GM18870 (cell line): ENCODE data around the gene MED12L.

Experiments used
- ATAC-seq: cut with Tn5 transposase; IDR thresholded peaks from one replicate; pipeline ENCODE4 v1.9.1; 2021; ENCODE audit warnings: moderate library complexity; ENCODE audit not compliant: unreplicated experiment

The MED12L gene

DNA sequence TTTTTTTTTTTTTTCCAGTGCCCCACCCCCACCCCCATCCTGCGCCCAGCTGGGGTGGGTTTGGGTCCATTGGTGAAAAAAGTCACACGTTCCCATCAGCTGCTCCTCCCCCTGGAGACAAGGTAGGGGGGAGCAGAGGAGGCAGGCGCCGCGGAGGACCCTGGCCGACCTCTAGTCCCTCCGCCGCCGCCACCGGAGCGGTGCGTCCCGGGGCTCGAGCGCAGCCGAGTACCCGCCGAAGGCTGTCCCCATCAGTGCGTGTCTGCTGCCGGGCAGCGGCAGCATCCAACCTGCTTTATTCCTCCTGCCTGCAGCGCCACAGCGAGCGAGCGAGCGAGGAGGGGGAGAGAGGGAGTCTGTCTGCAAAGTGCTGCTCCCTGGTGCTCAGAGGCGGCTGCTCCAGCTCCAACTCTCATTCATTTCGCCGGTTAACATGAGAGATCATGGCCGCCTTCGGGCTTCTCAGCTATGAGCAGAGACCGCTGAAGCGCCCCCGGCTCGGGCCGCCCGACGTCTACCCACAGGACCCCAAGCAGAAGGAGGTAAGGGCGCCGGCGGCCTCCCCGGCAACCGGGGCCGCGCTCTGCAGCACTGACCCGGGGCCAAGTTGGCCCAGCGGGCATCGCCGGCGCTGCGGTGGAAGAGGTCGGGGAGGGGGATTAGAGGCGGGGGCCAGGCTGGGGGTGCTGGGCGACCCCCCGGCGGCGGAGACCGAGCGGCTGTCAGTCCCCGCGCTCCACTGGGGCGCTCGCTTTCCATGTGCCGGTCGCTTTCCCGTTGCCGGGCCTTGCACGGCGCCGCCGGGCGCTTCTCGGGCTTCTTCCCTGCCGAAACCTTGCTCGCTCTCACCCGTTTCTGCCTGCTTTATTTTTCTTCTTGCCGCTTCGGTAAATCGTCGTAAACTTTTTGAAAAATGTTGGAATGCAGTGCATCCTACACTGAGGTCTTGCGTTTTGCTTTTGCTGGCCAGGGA is 1.3 kb downstream of the MED12L start:
- peak; percentile 68 for ATAC-seq

- ATAC-seq, result no peak
Measured at GRCh38 chr3:151087648-151088047, 2.2 kb downstream of the MED12L start.

GRCh38 chr3:151091685-151092345 is 6.4 kb downstream of the MED12L start:
- ATAC-seq, result no peak

GRCh38 chr3:151093148-151093547 is 7.7 kb downstream of the MED12L start:
- ATAC-seq, result no peak

GRCh38 chr3:151093905-151094304 is 8.4 kb downstream of the MED12L start:
- ATAC-seq, result peak; percentile 63

DNA sequence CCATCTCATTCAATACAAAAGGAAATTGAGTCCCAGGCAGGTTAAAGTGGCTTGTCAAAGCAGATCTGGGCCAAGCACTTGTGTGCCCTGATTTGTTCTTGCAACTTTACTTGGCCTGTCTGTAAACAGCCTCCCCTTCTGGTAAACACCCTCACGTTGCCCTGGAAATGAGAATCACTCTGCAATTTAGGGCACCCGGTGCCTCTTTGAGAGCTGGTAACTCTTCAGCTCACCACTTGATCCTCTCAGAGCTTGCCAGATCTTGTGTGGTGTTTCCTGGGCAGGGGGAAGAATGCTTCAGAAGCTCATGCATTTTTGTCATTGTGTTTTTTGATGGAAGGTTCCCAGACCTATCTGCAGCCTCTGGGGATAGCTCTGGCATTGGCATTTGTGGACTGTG is 11.3 kb downstream of the MED12L start:
- no peak for ATAC-seq

DNA sequence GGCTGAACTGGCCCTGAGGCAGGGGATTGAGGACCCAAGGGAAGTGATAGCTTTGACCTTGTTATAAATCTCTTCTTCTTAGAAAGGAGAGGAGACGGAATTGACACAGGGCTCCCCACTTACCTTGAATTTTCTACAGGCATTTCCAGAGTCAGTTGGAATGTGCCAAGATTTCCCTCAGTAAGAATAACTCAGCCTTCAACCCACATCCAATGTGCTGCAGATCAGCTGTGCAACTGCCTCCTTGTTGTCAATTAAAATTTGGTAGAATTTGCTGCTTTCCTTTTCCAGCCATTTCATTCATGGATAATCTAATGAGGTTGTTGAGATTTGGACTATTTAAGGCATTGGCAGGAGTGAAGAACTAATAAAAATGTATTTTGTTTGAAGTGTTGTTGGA is 14.6 kb downstream of the MED12L start:
- no peak for ATAC-seq

DNA sequence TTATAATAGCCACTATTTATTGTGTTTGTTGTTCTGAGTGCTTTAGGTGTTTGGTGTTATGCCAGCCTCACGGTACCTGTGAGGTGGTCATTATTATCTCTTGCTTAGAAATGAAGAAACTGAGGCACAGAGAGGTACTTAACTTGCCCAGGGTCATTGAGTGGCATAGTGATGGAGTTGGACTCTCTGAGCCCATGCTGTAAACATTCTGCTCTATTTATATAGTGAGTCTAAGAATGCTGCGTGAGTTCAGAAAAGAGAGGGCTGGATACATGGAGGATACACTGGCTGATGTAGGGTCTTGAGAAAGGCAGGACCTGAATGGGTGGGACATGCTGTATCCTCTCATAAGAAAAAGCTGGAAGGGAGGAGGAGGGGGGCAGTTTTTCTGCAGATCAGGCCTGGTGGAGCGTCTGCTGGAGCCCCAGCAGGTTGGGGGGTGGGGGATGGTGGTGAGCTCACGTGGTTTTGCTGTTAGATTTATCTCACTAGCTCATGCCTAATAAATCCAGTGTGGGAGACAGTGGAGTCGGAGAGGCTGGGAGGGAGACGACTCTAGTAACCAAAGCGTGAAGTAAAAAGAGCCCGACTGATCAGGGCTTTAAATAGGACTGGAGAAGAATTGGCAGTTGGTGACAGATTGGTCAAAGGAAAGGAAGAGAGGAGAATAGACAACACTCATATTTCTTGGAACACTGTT is 16.0 kb downstream of the MED12L start:
- no peak for ATAC-seq

DNA sequence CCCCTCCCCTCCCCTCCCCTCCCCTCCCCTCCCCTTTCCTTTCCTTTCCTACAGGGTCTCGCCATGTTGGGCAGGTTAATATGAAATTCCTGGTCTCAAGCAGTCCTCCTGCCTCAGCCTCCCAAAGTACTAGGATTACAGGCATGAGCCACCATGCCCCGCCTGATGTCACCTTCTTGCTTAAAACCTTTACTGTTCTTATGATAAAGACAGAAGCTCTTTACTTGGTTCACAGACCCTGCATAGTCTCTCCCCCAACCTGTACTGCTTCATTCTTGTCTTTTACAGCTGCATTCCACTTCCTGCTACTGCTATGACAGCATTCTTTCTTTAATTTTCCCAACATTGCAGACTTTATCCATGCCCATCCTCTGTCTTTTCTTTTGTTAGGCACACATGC is 20.8 kb downstream of the MED12L start:
- no peak for ATAC-seq

DNA sequence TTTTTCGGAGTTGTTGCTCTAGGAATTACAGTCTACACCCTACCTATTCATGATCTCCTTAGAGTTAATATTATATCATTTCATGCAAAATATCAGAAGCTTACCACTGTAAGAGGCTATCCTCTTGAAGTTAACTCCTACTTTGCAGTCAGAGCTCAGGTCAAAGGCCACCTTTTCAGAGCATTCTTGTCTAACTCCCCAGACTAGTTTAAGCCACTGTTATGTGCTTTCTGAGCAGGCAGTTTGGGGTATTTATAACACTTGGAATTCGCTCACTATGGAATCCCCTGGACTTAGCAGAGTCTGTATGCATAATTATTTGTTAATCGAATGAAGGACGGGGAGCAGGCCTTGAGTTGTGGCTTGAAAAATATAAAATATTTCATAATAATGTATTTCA is 21.7 kb downstream of the MED12L start:
- ATAC-seq, result no peak

DNA sequence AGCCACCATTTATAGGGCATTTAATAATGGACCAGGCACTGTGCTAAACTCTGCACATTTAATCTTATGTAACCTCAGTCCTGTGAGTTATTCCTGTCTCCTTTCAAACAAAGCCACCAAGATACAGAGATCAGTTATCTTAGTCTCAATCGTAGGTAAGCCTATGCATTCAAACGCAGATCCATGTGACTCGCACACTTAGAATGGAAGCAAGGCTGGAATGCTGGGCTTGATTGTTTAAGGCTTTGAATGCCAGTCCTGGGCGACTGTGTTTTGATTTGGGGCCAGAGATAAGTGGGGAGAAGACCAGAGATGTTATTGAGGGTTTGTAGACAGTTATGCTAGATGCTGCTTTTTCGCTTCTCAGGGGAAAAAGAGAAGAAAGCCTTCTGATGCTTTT is 22.2 kb downstream of the MED12L start:
- ATAC-seq, result no peak

GRCh38 chr3:151109286-151109800 is 23.9 kb downstream of the MED12L start:
- ATAC-seq, result no peak

- no peak for ATAC-seq
Measured at GRCh38 chr3:151112731-151113130, 27.3 kb downstream of the MED12L start.

- no peak for ATAC-seq
Measured at GRCh38 chr3:151113343-151113742, 27.9 kb downstream of the MED12L start.

GRCh38 chr3:151117047-151117446 is 31.6 kb downstream of the MED12L start:
- ATAC-seq, result no peak

DNA sequence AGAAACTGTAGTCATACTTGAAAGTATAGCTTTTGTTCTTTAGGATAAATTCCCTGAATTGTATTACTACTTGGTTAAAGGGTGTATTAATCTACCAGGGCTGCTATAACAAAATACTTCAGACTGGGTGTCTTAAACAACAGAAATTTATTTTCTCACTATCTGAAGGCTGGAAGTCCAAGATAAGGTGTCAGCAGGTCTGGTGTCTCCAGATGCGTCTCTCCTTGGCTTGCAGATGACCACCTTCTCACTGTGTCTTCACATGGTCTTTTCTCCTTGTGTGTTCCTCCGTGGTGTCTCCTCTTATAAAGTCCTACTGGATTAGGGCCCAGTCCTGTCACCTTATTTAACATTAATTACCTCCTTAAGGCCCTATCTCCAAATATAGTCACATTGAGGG is 33.7 kb downstream of the MED12L start:
- ATAC-seq, result no peak

DNA sequence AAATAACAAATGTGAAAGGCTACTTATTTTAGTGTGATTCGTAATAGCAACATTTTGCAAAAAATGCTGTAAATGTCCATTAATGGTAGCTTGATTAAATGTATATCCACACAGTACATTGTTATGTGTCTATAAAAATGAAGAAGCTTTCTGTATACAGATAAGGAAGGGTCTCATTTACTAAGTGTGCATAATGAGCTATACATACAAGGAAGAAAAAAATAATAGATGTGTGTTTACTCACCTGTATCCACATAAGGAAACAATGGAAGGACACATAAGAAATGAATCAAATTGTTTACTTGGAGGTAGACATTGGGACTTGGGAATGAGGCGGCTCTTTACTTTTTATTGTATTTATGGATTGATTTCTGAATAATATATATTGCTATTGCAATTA is 34.9 kb downstream of the MED12L start:
- no peak for ATAC-seq

DNA sequence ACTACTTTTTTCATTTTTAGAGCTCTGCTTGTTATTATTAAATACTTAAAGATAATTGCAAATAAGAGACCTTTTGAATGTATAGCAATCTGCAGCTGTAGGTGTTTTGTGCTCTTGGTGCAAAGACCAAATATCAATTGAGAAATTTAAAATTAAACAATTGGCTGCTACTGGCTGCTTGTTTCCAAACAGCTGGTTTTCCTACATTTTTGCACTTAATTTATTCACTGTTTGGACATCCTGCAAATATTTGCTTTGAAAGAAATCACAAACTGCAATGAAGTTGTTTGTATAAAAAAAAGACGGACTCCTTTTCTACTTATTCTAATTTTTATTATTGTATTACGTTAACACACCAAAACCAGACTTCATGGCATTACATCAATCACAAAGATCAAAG is 35.6 kb downstream of the MED12L start:
- no peak for ATAC-seq

GRCh38 chr3:151123827-151124226 is 38.4 kb downstream of the MED12L start:
- ATAC-seq, result no peak

GRCh38 chr3:151124476-151124875 is 39.0 kb downstream of the MED12L start:
- no peak for ATAC-seq

- no peak for ATAC-seq
Measured at GRCh38 chr3:151130428-151130827, 45.0 kb downstream of the MED12L start.
